Esophagus muscularis mucosa (tissue), 4 donors: ENCODE data around the gene CNN1.
"Not testable (repeated sequence)": the region's sequence is repeated elsewhere in the genome, so short reads cannot be mapped to it uniquely, and the experiment has no call there.

ENCODE experiments used
- EP300 ChIP-seq: sonication (generic); formaldehyde crosslinking; IDR thresholded peaks from one replicate; pipeline ENCODE4 v1.6.1; 2017; ENCODE audit warnings: antibody characterized with exemption
- POLR2A ChIP-seq: fragments of 450-650 bp; IDR thresholded peaks from one replicate; pipeline ENCODE4 v1.6.1; 2017; ENCODE audit warnings: antibody characterized with exemption, moderate library complexity, mild to moderate bottlenecking, low read depth
- POLR2AphosphoS5 ChIP-seq, 2 donors: sonication (generic); formaldehyde crosslinking; IDR thresholded peaks; one replicate each; pipeline ENCODE4 v1.6.1; 2017; ENCODE audit warnings: antibody characterized with exemption in 2 of 2
- TF ChIP-seq, protein P1 (sequence below), 3 experiments: fragments of 200-600 bp in 2 of 3; fragments of 450-650 bp in 1 of 3; sonication (generic) in 2 of 3; IDR thresholded peaks; one replicate each; pipeline ENCODE4 v1.5.1; 2017 to 2019; ENCODE audit warnings: antibody characterized with exemption in 3 of 3, mild to moderate bottlenecking in 2 of 3, moderate library complexity in 1 of 3

DNA sequence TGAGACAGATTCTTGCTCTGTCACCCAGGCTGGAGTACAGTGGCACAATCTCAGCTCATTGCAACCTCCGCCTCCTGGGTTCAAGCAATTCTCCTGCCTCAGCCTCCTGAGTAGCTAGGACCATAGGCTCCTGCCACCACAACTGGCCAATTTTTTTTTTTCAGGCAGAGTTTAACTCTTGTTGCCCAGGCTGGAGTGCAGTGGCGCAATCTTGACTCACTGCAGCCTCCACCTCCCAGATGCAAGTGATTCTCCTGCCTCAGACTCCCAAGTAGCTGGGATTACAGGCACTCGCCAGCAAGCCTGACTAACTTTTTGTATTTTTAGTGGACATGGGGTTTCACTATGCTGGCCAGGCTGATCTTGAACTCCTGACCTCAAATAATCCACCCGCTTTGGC lies 35.1 kb downstream of the CNN1 start:
- TF ChIP-seq, protein P1, sequence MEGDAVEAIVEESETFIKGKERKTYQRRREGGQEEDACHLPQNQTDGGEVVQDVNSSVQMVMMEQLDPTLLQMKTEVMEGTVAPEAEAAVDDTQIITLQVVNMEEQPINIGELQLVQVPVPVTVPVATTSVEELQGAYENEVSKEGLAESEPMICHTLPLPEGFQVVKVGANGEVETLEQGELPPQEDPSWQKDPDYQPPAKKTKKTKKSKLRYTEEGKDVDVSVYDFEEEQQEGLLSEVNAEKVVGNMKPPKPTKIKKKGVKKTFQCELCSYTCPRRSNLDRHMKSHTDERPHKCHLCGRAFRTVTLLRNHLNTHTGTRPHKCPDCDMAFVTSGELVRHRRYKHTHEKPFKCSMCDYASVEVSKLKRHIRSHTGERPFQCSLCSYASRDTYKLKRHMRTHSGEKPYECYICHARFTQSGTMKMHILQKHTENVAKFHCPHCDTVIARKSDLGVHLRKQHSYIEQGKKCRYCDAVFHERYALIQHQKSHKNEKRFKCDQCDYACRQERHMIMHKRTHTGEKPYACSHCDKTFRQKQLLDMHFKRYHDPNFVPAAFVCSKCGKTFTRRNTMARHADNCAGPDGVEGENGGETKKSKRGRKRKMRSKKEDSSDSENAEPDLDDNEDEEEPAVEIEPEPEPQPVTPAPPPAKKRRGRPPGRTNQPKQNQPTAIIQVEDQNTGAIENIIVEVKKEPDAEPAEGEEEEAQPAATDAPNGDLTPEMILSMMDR (IDR thresholded peaks at IDR 0.05): not testable (repeated sequence)
- TF ChIP-seq POLR2AphosphoS5 (IDR thresholded peaks at IDR 0.05); POLR2A; EP300: not testable (repeated sequence)
